ENCODE measurements around the gene EPHA2. TPM values are rescaled to one million over a fixed set of nuclear protein-coding genes. Genes with fewer than 3 reads are reported as not detected.

EPHA2 gene
- total and polyA plus RNA-seq, 2 donors (not counting 3 experiments of a cell fraction or from before 2014, with no cell fraction given) = 141 to 147 TPM

DNA sequence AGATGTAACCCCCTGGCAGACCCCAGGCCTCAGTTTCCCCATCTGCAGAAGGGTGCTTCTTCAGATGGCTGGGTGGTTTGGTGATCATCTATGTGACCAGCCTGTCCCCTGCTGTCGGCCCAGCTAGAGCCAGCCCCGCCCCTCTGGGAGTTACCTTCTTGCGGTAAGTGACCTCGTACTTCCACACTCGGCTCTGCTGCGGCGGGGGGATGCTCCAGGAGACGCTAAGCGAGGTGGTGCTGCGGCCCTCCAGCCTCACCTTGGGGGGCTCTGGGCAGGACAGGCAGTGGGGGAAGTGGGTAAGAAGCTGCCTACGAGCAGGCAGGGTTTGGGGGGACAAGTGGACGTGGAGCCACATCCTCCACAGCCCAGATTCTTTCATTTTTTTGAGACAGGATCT, 20.4 kb downstream of the EPHA2 start:
- dilution Hi-C loops (cut with MboI; ENCODE audit: extremely low pct_ligation_motif_present, low sequenced_read_pairs) (no loop called here), intact Hi-C loops (cut with micrococcal nuclease) (no loop called here)
- H3K36me3 ChIP-seq (ENCODE audit: control insufficient read depth in 2 of 2, extremely low read depth in 1 of 2, insufficient read depth in 2 of 2, low read length in 2 of 2) = peaks cover 48 to 62% of the 10 kb centered on the region in 2 experiments
- CTCF ChIA-PET = interaction anchor here (1.0 to 2.0 kb wide), 2 partner anchors 53 to 57 kb away, joined by 3 to 10 read pairs; no protein-coding TSS in a partner anchor
- DNase-seq (ENCODE audit: low read depth, low spot score) = no peak
- no peaks in the 10 kb centered on the region for H3K27me3 ChIP-seq (ENCODE audit: control insufficient read depth in 2 of 2, insufficient read depth in 2 of 2, low read length in 2 of 2)
- no peak overlapping the region for H2AFZ ChIP-seq (ENCODE audit: low read depth, low read length)
- POLR2A ChIA-PET = no interaction called here
- FAIRE-seq = no peak
- H3K9me3 ChIP-seq (replicated peaks; ENCODE audit: control insufficient read depth, insufficient read depth, low read length) = no peaks in the 10 kb centered on the region
- no TSS peak for BruUV-seq (replicated peaks)
- no peak overlapping the region for H3K4me3 ChIP-seq (replicated peaks in 1 of 3; ENCODE audit: insufficient read depth in 1 of 3, low read depth in 1 of 3, low read length in 3 of 3)
- H3K4me1 ChIP-seq (ENCODE audit: control insufficient read depth, extremely low read depth, insufficient read depth, low read length) = peaks cover 30% of the 10 kb centered on the region
- H3K9me1 ChIP-seq (replicated peaks; ENCODE audit: control insufficient read depth, extremely low read depth, insufficient read depth, low read length) = no peaks in the 10 kb centered on the region
- no peak overlapping the region for H3K27ac ChIP-seq (ENCODE audit: insufficient read depth, low read depth, low read length)
- TF ChIP-seq MYC (IDR thresholded peaks at IDR 0.05; ENCODE audit: low read depth, low read length) (no peak), EZH2 (IDR thresholded peaks at IDR 0.05; ENCODE audit: borderline replicate concordance, low read depth, low read length, severe bottlenecking) (no peak), JUN (IDR thresholded peaks at IDR 0.05; ENCODE audit: borderline replicate concordance, insufficient read depth, insufficient read length, low read depth) (no peak), POLR2A (IDR thresholded peaks at IDR 0.05; ENCODE audit: low read depth, low read length) (no peak), GATA2 (IDR thresholded peaks at IDR 0.05; ENCODE audit: insufficient read depth, insufficient read length, low read depth, low read length) (no peak), POLR2AphosphoS5 (IDR thresholded peaks at IDR 0.05; ENCODE audit: insufficient read depth, low read depth, low read length) (no peak), FOS (IDR thresholded peaks at IDR 0.05; ENCODE audit: borderline replicate concordance, insufficient read depth, low read length) (no peak)
- TF ChIP-seq, protein P1, sequence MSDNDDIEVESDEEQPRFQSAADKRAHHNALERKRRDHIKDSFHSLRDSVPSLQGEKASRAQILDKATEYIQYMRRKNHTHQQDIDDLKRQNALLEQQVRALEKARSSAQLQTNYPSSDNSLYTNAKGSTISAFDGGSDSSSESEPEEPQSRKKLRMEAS (IDR thresholded peaks at IDR 0.05; ENCODE audit: insufficient read depth, insufficient read length) = no peak
- TF ChIP-seq, protein P2, sequence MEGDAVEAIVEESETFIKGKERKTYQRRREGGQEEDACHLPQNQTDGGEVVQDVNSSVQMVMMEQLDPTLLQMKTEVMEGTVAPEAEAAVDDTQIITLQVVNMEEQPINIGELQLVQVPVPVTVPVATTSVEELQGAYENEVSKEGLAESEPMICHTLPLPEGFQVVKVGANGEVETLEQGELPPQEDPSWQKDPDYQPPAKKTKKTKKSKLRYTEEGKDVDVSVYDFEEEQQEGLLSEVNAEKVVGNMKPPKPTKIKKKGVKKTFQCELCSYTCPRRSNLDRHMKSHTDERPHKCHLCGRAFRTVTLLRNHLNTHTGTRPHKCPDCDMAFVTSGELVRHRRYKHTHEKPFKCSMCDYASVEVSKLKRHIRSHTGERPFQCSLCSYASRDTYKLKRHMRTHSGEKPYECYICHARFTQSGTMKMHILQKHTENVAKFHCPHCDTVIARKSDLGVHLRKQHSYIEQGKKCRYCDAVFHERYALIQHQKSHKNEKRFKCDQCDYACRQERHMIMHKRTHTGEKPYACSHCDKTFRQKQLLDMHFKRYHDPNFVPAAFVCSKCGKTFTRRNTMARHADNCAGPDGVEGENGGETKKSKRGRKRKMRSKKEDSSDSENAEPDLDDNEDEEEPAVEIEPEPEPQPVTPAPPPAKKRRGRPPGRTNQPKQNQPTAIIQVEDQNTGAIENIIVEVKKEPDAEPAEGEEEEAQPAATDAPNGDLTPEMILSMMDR (IDR thresholded peaks at IDR 0.05; ENCODE audit: extremely low read depth in 1 of 2, insufficient read depth in 1 of 2, low read depth in 1 of 2, low read length in 2 of 2) = no peak
- H3K79me2 ChIP-seq (ENCODE audit: control insufficient read depth, insufficient read depth, low read length) = peaks cover 80% of the 10 kb centered on the region
- H3K9ac ChIP-seq (replicated peaks; ENCODE audit: extremely low read depth, insufficient read depth, low read length) = no peak overlapping the region
- no peak overlapping the region for H3K4me2 ChIP-seq (ENCODE audit: insufficient read depth, low read length)
- H4K20me1 ChIP-seq (replicated peaks; ENCODE audit: control insufficient read depth, extremely low read depth, insufficient read depth, low read length) = no peaks in the 10 kb centered on the region

Measured in endothelial cell of umbilical vein (primary cell).